ENCODE data around the gene ANKRD18B.
"Not testable (repeated sequence)": the region's sequence is repeated elsewhere in the genome, so short reads cannot be mapped to it uniquely, and the experiment has no call there.

ANKRD18B gene

GRCh38 chr9:33533958-33534357 lies 9.9 kb downstream of the ANKRD18B start:
- DNase-seq (ENCODE audit: low spot score), result not testable (repeated sequence)

DNA sequence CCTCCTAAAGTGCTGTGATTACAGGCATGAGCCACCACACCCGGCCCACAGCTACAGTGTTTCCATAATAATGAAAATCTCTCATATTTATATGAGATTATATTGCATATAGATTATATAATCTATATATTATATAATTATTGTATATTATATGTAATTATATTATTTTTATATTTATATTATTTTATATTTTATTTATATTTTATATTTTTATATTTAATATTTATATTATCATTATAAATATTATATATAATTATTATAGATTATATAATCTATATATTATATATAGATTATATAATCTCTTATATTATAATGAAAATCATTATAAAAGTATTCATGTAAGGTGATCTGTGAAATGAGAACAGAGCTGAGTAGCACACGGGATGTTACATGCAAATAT lies 11.5 kb downstream of the ANKRD18B start:
- no peak for DNase-seq (ENCODE audit: low spot score)

DNA sequence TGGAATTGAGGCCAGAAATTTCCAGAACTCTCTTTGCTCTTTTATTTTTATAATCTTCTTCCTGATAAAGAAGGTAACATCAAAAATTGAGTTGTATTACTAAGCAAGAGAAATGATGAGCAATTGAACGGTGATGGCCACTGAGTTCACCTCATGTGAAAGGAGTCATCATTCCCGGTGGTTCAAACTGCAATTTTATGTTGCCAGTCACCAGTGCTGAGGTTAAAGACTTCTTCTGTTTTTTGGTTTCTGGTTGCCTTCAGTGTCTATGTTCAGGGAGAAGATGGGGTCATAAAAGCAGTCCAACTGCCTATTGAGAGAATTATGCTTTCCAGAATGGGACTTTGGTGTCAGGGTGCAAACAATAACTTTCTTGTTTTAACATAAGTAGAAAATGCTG lies 19.4 kb downstream of the ANKRD18B start:
- peak; percentile 26 for DNase-seq (ENCODE audit: low spot score)

DNA sequence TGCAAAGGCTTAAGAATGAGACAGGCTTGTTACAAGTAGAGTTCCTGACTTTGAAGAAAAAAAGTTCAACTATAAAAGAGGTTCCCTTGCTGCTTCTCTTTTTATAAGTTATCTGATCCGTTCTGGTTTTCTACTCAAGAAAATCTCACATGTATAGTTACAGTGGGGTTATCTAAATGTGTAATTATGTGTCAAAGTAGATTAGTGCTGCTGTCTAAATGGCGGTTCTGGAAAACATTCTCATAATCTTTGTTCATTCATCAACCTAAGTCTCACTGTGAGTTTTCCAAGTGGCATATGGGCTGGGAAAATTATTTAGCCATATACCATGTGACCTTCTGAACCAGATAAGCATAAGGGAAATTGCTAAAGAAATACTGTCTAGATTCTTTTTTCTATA lies 21.7 kb downstream of the ANKRD18B start:
- DNase-seq (ENCODE audit: low spot score), result not testable (repeated sequence)

DNA sequence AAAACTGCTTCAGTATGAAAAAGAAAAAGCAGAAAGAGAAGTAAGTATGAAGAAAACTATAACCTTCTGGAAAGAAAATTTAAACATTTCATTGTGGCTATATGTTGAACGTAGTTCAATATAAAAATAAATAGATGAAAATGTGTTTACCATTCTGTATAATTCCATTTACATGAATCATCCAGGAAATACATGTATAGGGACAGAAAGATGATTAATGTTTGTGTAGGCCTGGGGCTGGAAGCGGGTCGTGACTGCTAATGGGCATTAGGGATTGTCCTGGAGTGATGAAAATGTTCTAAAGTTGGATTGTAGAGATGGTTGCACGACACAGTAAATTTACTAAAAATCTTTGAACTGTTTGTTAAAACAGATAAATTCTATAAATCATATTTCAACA lies 24.8 kb downstream of the ANKRD18B start:
- not testable (repeated sequence) for DNase-seq (ENCODE audit: low spot score)

GRCh38 chr9:33549418-33549817 lies 25.4 kb downstream of the ANKRD18B start:
- DNase-seq (ENCODE audit: low spot score), result peak; percentile 3

- not testable (repeated sequence) for DNase-seq (ENCODE audit: low spot score)
Measured at GRCh38 chr9:33551183-33551582, 27.1 kb downstream of the ANKRD18B start.

DNA sequence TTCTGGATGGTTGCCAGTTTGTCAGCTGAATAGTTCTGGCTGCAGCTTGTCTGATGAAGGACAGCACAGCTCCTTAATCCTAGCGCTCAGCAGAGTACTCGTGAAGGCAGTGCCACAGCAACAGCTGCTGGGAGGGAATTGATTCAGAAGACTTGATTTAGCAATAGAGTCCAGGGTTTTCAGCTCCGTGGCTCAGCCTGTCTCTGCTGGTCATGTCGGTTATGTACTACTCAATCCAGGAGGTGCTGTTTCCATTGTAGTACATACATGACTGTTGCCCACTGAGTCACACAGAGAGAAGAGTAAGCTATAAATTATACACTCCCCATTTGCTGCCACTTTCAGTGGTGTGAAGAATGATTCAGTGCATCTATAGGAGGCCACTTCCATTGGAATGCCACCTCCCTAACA lies 28.3 kb downstream of the ANKRD18B start:
- not testable (repeated sequence) for DNase-seq (ENCODE audit: low spot score)

DNA sequence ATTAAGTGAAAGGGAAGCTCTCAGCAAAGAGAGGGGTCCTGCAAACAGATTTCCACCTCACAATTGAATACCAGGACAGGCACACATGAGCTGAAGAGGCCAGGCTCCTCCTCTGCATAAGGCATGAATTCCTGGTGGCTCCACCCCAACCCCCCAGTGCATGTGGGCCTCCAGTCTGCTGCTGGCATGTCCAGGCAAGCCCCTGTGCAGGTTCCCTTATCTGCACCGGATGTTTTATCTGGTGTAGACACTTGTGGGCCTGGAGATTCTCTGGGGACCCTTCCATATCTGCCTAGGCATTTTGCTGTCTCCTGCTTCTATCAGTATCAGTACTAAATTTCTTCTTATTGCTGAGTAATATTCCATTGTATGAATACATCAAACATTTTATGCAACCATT lies 36.2 kb downstream of the ANKRD18B start:
- DNase-seq (ENCODE audit: low spot score), result not testable (repeated sequence)

GRCh38 chr9:33562196-33562595 lies 38.1 kb downstream of the ANKRD18B start:
- DNase-seq (ENCODE audit: low spot score), result not testable (repeated sequence)

DNA sequence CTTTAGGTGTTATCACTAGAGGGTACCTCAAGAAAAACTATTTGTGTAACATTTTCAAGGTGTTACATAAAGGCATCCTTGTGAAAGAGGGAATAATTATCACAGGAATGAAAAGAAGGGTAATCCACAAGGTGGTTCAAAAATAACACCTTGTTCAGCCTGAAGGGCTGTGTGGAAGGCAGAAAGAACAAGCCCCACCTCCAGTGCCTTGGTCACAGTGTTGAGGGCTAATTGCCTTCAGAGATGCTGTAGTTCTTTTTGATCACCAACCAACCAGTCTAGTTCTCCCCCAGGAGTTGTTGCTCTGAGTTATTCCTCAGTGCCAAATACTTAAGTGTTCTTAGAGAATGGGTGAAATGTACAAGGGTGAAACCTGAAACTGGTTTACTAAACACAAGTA lies 43.7 kb downstream of the ANKRD18B start:
- not testable (repeated sequence) for DNase-seq (ENCODE audit: low spot score)

DNA sequence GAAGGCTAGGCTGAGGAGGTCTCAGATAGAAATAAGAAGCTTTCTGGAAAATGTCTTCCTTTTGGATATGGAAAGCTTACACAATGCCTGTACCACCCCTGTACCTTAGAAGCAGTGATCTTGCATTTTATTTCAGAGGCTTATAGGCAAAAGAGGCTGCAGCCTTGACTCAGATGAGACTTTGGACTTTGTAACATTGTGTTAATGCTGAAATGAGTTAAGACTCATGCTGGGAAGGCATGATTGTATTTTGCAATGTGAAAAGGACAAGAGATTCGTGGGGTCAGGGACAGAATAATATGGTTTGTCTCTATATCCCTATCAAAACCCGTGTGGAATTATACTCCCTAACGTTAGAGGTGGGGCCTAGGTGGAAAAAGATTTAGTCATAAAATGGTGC lies 53.7 kb downstream of the ANKRD18B start:
- DNase-seq (ENCODE audit: low spot score), result not testable (repeated sequence)

DNA sequence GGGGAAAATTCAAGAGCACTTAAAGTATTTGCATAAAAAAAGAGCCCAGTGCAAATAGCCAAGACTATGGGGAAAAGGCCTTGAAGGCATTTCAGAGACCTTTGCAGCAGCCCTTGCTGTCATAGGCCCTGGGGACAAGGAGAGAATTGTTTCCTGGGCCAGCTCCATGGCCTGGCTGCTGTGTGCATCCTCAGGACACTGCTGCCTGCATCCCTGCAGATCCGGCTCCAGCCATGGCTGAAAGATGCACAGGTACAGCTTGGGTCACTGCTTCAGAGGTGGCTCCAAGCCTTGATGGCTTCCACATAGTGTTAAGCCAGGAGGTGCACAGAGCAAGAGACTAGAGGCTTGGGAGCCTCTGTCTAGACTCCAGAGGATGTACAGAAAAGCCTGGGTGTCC lies 55.9 kb downstream of the ANKRD18B start:
- not testable (repeated sequence) for DNase-seq (ENCODE audit: low spot score)

DNA sequence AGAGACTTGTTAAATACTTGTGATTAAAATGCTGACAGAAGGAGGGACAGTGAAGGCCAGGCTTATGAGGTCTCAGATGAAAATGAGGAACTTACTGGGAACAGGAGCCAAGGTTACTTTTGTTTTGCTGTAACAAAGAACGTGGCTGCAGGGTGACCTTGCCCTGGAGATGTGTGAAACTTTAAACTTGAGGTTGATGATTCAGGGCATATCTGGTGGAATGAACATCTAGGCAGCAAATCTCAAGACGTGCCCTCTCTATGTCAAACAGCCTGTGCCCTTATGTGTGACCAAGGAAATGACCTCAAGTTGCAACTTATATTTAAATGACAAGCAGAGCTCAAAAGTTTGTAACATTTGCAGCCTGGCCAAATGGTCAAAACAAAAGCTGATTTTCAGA lies 58.6 kb downstream of the ANKRD18B start:
- DNase-seq (ENCODE audit: low spot score), result peak; percentile 49

DNA sequence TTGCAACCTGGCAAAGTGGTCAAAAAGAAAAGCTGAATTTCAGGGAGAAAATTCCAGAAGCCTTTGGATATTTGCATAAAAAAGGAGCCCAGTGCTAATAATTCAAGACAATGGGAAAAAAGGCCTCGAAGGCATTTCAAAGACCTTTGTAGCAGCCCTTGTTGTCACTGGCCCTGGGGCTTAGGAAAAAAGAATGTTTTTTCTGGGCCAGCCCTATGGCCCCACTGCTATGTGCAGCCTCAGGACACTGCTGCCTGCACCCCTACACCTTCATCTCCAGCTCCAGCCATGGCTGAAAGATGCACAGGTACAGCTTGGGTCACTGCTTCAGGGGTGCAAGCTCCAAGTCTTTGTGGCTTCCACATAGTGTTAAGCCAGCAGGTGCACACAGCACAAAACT lies 62.1 kb downstream of the ANKRD18B start:
- DNase-seq (ENCODE audit: low spot score), result not testable (repeated sequence)

DNA sequence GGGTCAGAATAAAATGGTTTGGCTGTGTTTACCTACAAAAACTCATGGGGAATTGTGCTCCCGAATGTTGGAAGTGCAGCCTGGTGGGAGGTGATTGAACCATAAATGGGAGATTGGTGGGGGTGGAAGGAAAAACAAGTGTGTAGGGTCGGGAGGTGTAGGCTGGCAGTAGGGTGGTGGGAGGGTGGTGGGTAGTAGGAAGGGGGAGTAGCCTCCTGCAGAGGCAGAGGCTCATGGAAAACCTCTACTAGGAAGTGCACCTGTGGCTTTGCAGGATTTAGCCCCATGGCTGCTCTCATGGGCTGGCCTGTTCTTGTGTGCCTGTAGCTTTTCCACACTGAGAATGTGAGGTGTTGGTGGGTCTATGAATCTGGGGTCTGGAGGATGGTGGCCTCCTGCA lies 63.7 kb downstream of the ANKRD18B start:
- not testable (repeated sequence) for DNase-seq (ENCODE audit: low spot score)

GRCh38 chr9:33588876-33589275 lies 64.8 kb downstream of the ANKRD18B start:
- not testable (repeated sequence) for DNase-seq (ENCODE audit: low spot score)

GRCh38 chr9:33590857-33591256 lies 66.8 kb downstream of the ANKRD18B start:
- not testable (repeated sequence) for DNase-seq (ENCODE audit: low spot score)

GRCh38 chr9:33596974-33597373 lies 72.9 kb downstream of the ANKRD18B start:
- not testable (repeated sequence) for DNase-seq (ENCODE audit: low spot score)

DNA sequence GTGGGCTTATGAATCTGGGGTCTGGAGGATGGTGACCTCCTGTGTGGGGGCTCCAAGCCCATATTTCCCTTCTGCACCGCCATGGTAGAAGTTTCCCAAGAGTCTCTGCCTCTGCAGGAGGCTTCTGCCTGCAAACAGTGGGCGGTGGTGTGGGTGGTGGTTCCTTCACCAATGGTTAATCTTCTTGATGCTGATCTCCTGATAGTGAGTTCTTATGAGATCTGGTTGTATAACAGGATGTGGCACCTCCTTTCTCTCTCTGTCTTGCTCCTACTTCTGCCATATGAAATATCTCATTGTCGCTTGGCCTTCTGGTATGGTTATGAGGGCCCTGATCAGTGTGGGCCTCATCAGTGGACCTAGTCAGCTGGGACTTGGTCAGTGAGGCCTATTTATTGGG lies 73.3 kb downstream of the ANKRD18B start:
- not testable (repeated sequence) for DNase-seq (ENCODE audit: low spot score)

DNA sequence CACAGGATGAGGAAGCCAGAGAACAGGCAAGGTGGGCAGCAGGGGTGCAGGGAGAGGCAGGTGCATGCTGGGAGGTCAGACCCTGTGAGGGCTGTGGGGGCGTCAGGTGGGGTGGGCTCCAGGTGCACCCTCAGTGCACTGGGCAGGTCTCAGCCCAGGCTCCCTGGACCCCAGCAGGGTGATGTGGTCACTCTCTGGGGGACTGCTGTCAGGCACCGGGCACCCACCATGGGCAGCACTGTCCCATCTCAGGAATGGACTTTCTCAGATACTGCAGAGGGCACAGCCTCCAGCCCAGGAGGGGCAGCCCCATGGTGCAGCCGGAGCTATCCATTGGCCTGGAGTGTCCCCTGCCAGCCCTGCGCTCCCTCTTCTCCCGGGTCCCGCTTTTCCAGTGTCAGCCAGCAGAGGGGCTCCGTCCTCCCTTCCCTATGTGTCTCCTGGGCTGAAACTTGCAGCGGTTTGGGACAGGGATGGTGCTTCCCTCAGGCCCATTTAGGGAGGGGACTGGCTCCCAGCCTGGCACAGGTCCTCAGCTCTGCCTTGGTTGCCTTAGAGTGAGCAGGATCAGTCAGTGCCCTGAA lies 74.8 kb downstream of the ANKRD18B start:
- DNase-seq (ENCODE audit: low spot score), result not testable (repeated sequence)

- DNase-seq (ENCODE audit: low spot score), result not testable (repeated sequence)
Measured at GRCh38 chr9:33600911-33601310, 76.9 kb downstream of the ANKRD18B start.

DNA sequence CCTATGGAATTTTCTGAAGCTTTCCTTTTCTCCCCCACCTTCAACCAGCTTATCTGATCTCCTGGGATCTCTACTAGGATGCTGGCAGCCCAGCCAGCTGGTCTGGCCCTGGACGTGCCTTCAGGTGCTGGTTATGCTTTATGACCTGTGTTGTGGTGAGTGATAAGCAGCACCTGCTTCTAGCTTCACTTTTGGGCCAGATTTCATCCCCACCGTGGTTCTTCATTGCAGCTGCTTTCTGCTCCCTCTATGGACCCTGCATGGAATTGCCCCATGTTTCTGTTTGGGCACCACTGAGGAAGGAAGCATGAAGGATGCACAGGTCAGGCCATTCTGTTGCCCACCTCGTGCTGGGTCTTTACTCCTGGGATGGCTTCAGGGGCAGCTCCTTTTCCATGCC lies 80.2 kb downstream of the ANKRD18B start:
- not testable (repeated sequence) for DNase-seq (ENCODE audit: low spot score)

DNA sequence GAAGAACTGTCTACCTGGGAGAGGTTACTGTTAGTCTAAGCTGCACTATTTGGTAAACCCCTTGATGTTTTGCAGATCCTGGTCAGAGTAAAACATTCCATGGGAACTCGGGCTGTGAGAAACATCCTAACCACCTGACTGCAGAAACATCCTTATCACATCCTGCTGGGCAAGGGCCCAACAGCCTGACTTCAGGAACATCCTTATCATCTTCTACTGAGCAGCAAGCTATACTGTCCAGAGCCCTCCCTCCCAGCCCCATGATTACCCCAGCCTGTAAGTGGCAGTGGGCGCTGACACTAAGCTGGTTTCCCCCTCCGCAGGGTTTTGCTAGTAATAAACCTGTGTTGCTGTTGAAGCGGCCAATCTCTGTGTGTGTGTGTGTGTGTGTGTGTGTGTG lies 80.9 kb downstream of the ANKRD18B start:
- DNase-seq (ENCODE audit: low spot score), result not testable (repeated sequence)
